T-cell (primary cell): ENCODE data around the gene PFKP. TPM values are rescaled to one million over a fixed set of nuclear protein-coding genes. Genes with fewer than 3 reads are reported as not detected.

Source experiments
- ATAC-seq, 4 experiments: fragments of 200-7000 bp in 3 of 4; fragments of 150-1000 bp in 1 of 4; cut with Tn5 transposase; replicated peaks in 1 of 4; 1 replicate in 3 of 4; 2 replicates in 1 of 4; pipeline ENCODE4 v1.10.0; 2021; ENCODE audit warnings: moderate library complexity in 3 of 4, mild to moderate bottlenecking in 2 of 4, moderate number of reproducible peaks in 1 of 4
- CTCF ChIA-PET, 2 donors: fragments of 300-600 bp; sonication (Branson Sonifier 250); formaldehyde crosslinking; loops; one replicate each; lab custom pipeline; 2022; ENCODE audit warnings: antibody characterized with exemption in 2 of 2; lab: Charles Lee
- POLR2A ChIA-PET, 2 donors: fragments of 300-600 bp; sonication (Branson Sonifier 250); formaldehyde crosslinking; loops; one replicate each; lab custom pipeline; 2022; ENCODE audit warnings: antibody characterized with exemption in 2 of 2; lab: Charles Lee
- DNase-seq, 35 experiments: peaks; one replicate each; pipeline versions ENCODE4 v3.0.0 to v3.0.0-alpha.2; 2013 to 2023
- H3K27ac ChIP-seq: one replicate; pipeline ENCODE4 v1.5.1; 2013; ENCODE audit warnings: low read length
- H3K27me3 ChIP-seq, 2 experiments: replicated peaks in 1 of 2; 1 replicate in 1 of 2; 2 replicates in 1 of 2; pipeline versions ENCODE4 v1.6.1 to v1.7.0; 2013; ENCODE audit warnings: low read length in 1 of 2, mixed read lengths in 1 of 2; ENCODE audit not compliant: control insufficient read depth in 2 of 2, insufficient read depth in 2 of 2; ENCODE audit errors: extremely low read depth in 1 of 2
- H3K36me3 ChIP-seq, 2 donors: 1 replicate in 1 of 2; 2 replicates in 1 of 2; pipeline versions ENCODE4 v1.6.1 to v1.7.0; 2013; ENCODE audit warnings: low read length in 1 of 2; ENCODE audit not compliant: control insufficient read depth in 2 of 2, insufficient read depth in 1 of 2; ENCODE audit errors: extremely low read depth in 1 of 2
- H3K4me1 ChIP-seq, 2 experiments: 1 replicate in 1 of 2; 2 replicates in 1 of 2; pipeline versions ENCODE4 v1.6.1 to v1.7.0; 2013; ENCODE audit warnings: low read length in 2 of 2, mixed read lengths in 1 of 2; ENCODE audit not compliant: insufficient read depth in 2 of 2, control insufficient read depth in 1 of 2; ENCODE audit errors: extremely low read depth in 1 of 2
- H3K4me3 ChIP-seq, 2 donors: 1 replicate in 1 of 2; 2 replicates in 1 of 2; pipeline versions ENCODE4 v1.5.1 to v1.7.0; 2013; ENCODE audit warnings: mild to moderate bottlenecking in 2 of 2, low read length in 1 of 2, moderate library complexity in 1 of 2; ENCODE audit not compliant: control insufficient read depth in 1 of 2; ENCODE audit errors: extremely low read depth in 1 of 2
- H3K9me3 ChIP-seq: 2 replicates; pipeline ENCODE4 v1.7.0; 2013
- H3K27ac Mint-ChIP-seq, 2 donors: one replicate each; pipeline ENCODE4 v1.8.0; 2020 to 2021; ENCODE audit warnings: mild to moderate bottlenecking in 2 of 2, mixed read lengths in 2 of 2
- H3K27me3 Mint-ChIP-seq, 2 donors: one replicate each; pipeline ENCODE4 v1.8.0; 2021 to 2022; ENCODE audit warnings: mixed read lengths in 2 of 2
- H3K36me3 Mint-ChIP-seq: one replicate; pipeline ENCODE4 v1.8.0; 2021; ENCODE audit warnings: mixed read lengths
- H3K4me1 Mint-ChIP-seq, 3 donors: one replicate each; pipeline ENCODE4 v1.8.0; 2020 to 2022; ENCODE audit warnings: mixed read lengths in 3 of 3, mild to moderate bottlenecking in 1 of 3
- H3K4me3 Mint-ChIP-seq, 3 donors: one replicate each; pipeline ENCODE4 v1.8.0; 2020 to 2022; ENCODE audit warnings: mild to moderate bottlenecking in 3 of 3, mixed read lengths in 3 of 3, moderate library complexity in 3 of 3
- H3K9me3 Mint-ChIP-seq, 3 donors: one replicate each; pipeline ENCODE4 v1.8.0; 2020 to 2022; ENCODE audit warnings: mixed read lengths in 3 of 3
- WGBS: methylation state at CpG from one replicate; pipeline ENCODE4 v1.1.5; 2013; ENCODE audit warnings: missing lambda C conversion rate; ENCODE audit not compliant: insufficient coverage; 5-methylcytosine and 5-hydroxymethylcytosine counted together
- total RNA-seq, 35 experiments: library from RNA in 6 of 35; stranded (reverse) in 6 of 35; fragments of 120-200 nt in 1 of 35; gene quantifications; one replicate each; pipeline versions ENCODE4 v1.2.1 to v1.2.4 and lab custom pipeline; 2013 to 2026

The PFKP gene
- total RNA-seq, 5 donors from 2014 or later (not counting 1 experiment from before 2014, with no cell fraction given) = 60.7 to 84.3 (median 70.2) TPM

DNA sequence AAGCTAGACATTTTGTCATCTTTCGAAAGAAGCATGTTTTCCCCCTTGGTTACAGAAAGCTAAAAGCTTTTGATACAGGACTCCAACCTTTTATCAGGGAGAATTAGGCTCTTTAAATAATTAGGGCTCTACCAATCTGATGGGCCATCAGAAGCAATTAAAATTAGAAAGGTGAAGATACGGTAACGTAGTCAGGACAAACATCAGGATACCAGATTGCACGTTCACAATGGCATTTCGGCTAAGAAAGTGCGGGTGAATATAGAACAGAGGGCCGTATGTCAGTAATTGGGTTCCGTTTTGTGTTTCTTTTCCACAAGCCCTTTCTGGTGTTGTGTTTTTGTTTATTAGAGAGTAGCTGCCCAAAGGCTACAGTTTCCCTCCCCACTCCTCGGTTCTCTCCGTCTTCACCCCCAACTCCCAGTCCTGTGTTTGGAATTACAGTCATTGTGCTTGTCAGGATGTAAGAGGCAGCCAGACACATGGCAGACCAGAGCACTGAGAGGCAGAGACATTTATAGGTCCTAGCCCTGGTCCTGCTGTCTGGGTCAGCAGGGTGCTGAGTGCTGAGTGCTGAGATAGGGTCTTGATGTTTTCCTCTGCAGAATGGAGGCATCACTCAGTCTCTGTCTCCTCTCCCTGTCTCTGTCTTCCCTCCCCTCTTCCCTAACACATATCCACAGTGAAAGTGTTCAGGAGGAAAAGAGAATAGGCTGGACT lies 5.5 kb downstream of the PFKP start:
- Mint-ChIP-seq H3K36me3 (peaks cover 26% of the 10 kb centered on the region), H3K4me1 (peaks cover 52 to 56% (median 53%) of the 10 kb centered on the region in 3 donors), H3K4me3 (no peak overlapping the region), H3K9me3 (no peaks in the 10 kb centered on the region), H3K27ac (no peak overlapping the region), H3K27me3 (no peaks in the 10 kb centered on the region)
- CTCF ChIA-PET = no interaction called here
- H3K36me3 ChIP-seq = no peaks in the 10 kb centered on the region
- H3K27ac ChIP-seq = no peak overlapping the region
- H3K4me3 ChIP-seq = no peak overlapping the region
- DNase-seq (no peak), ATAC-seq (no peak)
- 100% methylated on average over 6 of the region's 10 CpGs for WGBS
- H3K9me3 ChIP-seq = no peaks in the 10 kb centered on the region
- POLR2A ChIA-PET = no interaction called here
- H3K27me3 ChIP-seq = peaks cover 0 to 4% of the 10 kb centered on the region in 2 experiments
- H3K4me1 ChIP-seq = peaks cover 3 to 21% of the 10 kb centered on the region in 2 experiments

DNA sequence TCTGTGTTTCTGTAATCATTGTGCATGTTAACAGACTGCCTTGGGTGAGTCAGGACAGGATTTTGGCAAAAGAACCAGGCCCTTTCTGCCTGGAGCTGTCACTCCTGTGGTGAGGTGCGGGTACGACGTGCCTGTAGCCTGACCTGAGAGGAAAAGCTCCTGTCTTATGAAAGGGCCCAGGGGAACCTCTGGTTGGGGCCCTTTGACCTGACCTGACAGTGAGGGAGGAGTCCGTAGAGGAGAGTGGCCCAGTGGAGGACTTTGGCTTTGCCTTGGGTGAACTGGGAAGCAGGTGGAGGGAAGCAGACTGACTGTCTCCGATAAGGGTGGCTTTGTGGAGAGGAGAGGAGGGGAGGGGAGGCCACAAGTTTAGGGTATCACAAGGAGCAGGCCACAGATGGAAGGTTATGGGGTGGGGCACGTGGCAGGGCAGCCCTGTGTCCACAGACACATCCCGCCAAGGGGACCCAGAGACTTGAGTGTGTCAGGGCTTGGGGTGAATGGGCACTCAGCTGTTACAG lies 6.9 kb downstream of the PFKP start:
- Histone ChIP-seq H3K9me3 (no peaks in the 10 kb centered on the region), H3K27ac (no peak overlapping the region), H3K27me3 (no peaks in the 10 kb centered on the region), H3K4me3 (no peak overlapping the region), H3K4me1 (peaks cover 2 to 16% of the 10 kb centered on the region in 2 experiments), H3K36me3 (no peaks in the 10 kb centered on the region)
- no peak overlapping the region for H3K27ac Mint-ChIP-seq
- peaks cover 26% of the 10 kb centered on the region for H3K36me3 Mint-ChIP-seq
- H3K4me3 Mint-ChIP-seq = peak overlapping the region in 1 of 3 donors; percentile 9
- DNase-seq = no peak
- peaks cover 51 to 57% (median 54%) of the 10 kb centered on the region in 3 donors for H3K4me1 Mint-ChIP-seq
- ATAC-seq = no peak
- ChIA-PET POLR2A (no interaction called here), CTCF (no interaction called here)
- H3K9me3 Mint-ChIP-seq = no peaks in the 10 kb centered on the region
- WGBS = 93% methylated on average over 7 of the region's 7 CpGs
- no peaks in the 10 kb centered on the region for H3K27me3 Mint-ChIP-seq

DNA sequence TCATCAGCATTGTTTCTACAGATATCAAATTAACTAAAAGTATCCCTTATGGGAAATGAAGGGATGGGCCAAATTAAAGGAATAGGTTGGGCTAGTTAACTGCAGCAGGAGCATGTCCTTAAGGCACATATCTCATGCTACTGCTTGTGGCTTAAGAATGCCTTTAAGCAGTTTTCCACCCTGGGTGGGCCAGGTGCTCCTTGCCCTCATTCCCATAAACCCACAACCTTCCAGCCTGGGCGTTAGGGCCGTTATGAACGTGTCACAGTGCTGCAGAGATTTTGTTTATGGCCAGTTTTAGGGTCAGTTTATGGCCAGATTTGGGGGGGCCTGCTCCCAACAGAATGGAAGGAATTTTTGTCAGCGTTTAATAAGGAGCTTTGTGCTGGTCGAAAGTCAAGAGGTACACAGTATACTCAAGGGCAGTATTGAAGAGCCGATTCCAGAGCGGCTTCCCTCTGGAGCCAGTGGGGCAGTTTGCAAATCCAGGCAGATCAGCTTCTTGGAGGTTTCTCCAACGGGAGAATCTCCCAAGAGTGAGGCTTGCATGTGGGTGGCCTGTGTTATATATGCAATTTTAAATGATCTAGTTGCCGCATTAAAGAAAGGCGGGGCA lies 7.7 kb downstream of the PFKP start:
- peaks cover 28% of the 10 kb centered on the region for H3K36me3 Mint-ChIP-seq
- Histone ChIP-seq H3K9me3 (no peaks in the 10 kb centered on the region), H3K4me1 (peaks cover 0 to 7% of the 10 kb centered on the region in 2 experiments), H3K27me3 (no peaks in the 10 kb centered on the region), H3K4me3 (no peak overlapping the region), H3K27ac (no peak overlapping the region), H3K36me3 (peaks cover 0 to 3% of the 10 kb centered on the region in 2 donors)
- peaks cover 42 to 51% (median 47%) of the 10 kb centered on the region in 3 donors for H3K4me1 Mint-ChIP-seq
- ATAC-seq = no peak
- no peaks in the 10 kb centered on the region for H3K27me3 Mint-ChIP-seq
- 98% methylated on average over 5 of the region's 10 CpGs for WGBS
- CTCF ChIA-PET = no interaction called here
- no peak overlapping the region for H3K4me3 Mint-ChIP-seq
- no peak overlapping the region for H3K27ac Mint-ChIP-seq
- DNase-seq = no peak
- POLR2A ChIA-PET = interaction anchor here in 1 of 2 donors (0.7 kb wide), 1 partner anchor 1600 kb away, joined by 6 read pairs; no protein-coding TSS in a partner anchor
- H3K9me3 Mint-ChIP-seq = no peaks in the 10 kb centered on the region

DNA sequence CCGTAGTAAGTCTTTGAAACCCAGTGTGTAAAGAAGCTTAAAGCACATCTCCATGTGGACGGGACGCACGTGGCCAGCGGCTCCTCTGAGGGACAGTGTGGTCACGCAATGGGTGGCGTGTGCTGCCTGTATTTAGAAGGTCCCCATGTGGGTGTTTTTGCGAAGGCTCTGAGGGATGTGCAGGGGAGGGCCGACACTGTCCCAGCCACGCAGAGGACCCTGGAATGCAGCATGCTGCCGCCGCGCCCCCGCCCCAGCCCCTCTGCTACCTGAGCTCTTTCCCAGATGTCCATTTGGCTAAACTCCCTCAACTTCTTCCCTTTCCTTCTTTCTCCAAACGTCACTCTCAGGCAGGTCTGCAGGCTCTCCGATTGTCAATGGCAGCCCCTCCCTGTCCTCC lies 8.8 kb downstream of the PFKP start:
- Mint-ChIP-seq H3K27me3 (no peaks in the 10 kb centered on the region), H3K27ac (no peak overlapping the region), H3K9me3 (no peaks in the 10 kb centered on the region), H3K36me3 (peaks cover 29% of the 10 kb centered on the region), H3K4me3 (no peak overlapping the region), H3K4me1 (peaks cover 36 to 47% (median 44%) of the 10 kb centered on the region in 3 donors)
- CTCF ChIA-PET = no interaction called here
- ATAC-seq = no peak
- POLR2A ChIA-PET = interaction anchor here in 1 of 2 donors (0.7 kb wide), 1 partner anchor 77 kb away, joined by 7 read pairs; no protein-coding TSS in a partner anchor
- H3K27ac ChIP-seq = no peak overlapping the region
- WGBS = 96% methylated on average over 14 of the region's 16 CpGs
- peaks cover 0 to 7% of the 10 kb centered on the region in 2 experiments for H3K4me1 ChIP-seq
- H3K27me3 ChIP-seq = no peaks in the 10 kb centered on the region
- no peak for DNase-seq
- peaks cover 0 to 3% of the 10 kb centered on the region in 2 donors for H3K36me3 ChIP-seq
- no peaks in the 10 kb centered on the region for H3K9me3 ChIP-seq
- no peak overlapping the region for H3K4me3 ChIP-seq

DNA sequence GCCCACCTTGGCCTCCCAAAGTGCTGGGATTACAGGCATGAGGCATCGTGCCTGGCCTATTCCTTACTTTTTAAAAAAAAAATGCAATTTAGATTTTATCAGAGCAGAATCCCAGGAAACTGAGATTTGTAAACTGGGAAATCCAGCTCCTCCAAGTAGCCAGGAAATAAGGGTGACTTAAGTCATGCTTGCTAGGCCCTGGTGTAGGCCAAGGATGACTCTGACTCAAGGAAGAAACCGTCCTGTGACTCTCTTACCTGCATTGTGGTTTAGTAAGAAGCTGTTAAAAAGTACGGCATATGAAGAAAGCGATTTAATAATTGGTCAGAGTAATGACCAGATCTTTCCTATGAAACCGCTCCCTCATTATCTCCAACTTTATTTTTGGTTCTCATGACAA lies 10.2 kb downstream of the PFKP start:
- CTCF ChIA-PET = no interaction called here

DNA sequence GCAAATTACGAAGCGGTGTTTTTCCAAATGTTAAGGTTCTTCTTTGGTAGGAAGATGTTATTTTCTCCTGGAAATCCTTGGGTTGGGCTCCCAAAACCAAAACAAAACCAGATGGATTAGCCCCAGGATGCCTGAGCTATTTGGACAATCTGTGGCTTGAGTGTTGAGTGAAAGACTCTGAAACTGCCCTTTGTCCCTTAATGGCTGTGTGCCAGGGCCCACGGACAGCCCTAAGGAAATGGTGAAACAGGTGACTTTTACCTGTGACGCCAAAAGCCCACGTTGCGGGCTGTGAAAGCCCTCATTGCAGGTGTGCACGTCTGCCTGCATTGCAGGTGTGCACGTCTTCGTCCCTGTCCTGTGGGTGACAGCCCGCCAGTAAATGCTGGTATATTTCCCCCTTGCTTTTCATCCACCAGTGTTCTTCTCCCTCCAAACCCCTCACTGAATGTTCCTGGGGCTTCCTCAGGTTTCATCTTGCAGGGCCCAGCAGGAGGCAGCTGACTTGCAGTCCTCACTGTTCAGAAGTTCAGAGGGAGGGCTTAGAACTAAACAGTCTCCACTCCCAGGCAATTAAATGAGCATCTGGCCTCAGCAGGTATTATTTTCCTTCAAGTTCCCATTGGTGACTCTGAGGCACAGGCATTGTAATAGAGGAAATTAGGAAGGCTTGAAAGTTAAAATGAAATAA lies 10.7 kb downstream of the PFKP start:
- no peak for ATAC-seq
- peaks cover 3 to 7% of the 10 kb centered on the region in 2 donors for H3K36me3 ChIP-seq
- H3K4me1 ChIP-seq = peaks cover 0 to 7% of the 10 kb centered on the region in 2 experiments
- H3K4me3 ChIP-seq = no peak overlapping the region
- Mint-ChIP-seq H3K4me1 (peaks cover 21 to 33% (median 26%) of the 10 kb centered on the region in 3 donors), H3K9me3 (no peaks in the 10 kb centered on the region), H3K27me3 (no peaks in the 10 kb centered on the region), H3K4me3 (no peak overlapping the region), H3K27ac (no peak overlapping the region), H3K36me3 (peaks cover 25% of the 10 kb centered on the region)
- no peaks in the 10 kb centered on the region for H3K27me3 ChIP-seq
- no peaks in the 10 kb centered on the region for H3K9me3 ChIP-seq
- no peak for DNase-seq
- POLR2A ChIA-PET = no interaction called here
- 89% methylated on average over 7 of the region's 10 CpGs for WGBS
- CTCF ChIA-PET = no interaction called here
- no peak overlapping the region for H3K27ac ChIP-seq

More for the DNA sequence above, 10.2 kb downstream of the PFKP start:
- POLR2A ChIA-PET = no interaction called here
- Mint-ChIP-seq H3K36me3 (peaks cover 22% of the 10 kb centered on the region), H3K27me3 (no peaks in the 10 kb centered on the region), H3K4me1 (peaks cover 27 to 39% (median 32%) of the 10 kb centered on the region in 3 donors), H3K9me3 (no peaks in the 10 kb centered on the region), H3K27ac (no peak overlapping the region), H3K4me3 (no peak overlapping the region)
- H3K9me3 ChIP-seq = no peaks in the 10 kb centered on the region
- H3K27ac ChIP-seq = no peak overlapping the region
- WGBS = no CpG with 5 or more reads among the region's 5 CpGs
- DNase-seq (no peak), ATAC-seq (no peak)
- peaks cover 0 to 7% of the 10 kb centered on the region in 2 experiments for H3K4me1 ChIP-seq
- peaks cover 2 to 3% of the 10 kb centered on the region in 2 donors for H3K36me3 ChIP-seq
- no peaks in the 10 kb centered on the region for H3K27me3 ChIP-seq
- no peak overlapping the region for H3K4me3 ChIP-seq
